Hepatocyte (in vitro differentiated cells): Measurements from ENCODE around the gene CELSR1. TPM values are rescaled to one million over a fixed set of nuclear protein-coding genes. Genes with fewer than 3 reads are reported as not detected.

ENCODE experiments used
- DNase-seq: peaks from one replicate; pipeline ENCODE4 v3.0.0-alpha.2; 2016; ENCODE audit warnings: low spot score
- H2AFZ ChIP-seq: fragments of 200-600 bp; sonication (generic); 2 replicates; pipeline ENCODE4 v1.6.0; 2016; ENCODE audit warnings: antibody characterized with exemption, mild to moderate bottlenecking
- H3K27ac ChIP-seq: fragments of 200-600 bp; sonication (generic); 2 replicates; pipeline ENCODE4 v1.5.1; 2016; ENCODE audit warnings: mild to moderate bottlenecking
- H3K27me3 ChIP-seq: fragments of 200-600 bp; sonication (generic); 2 replicates; pipeline ENCODE4 v1.6.1; 2016
- H3K36me3 ChIP-seq: fragments of 200-600 bp; sonication (generic); replicated peaks from 2 replicates; pipeline ENCODE4 v1.5.1; 2016; ENCODE audit warnings: low read depth; ENCODE audit not compliant: insufficient read depth
- H3K4me1 ChIP-seq: fragments of 200-600 bp; sonication (generic); 2 replicates; pipeline ENCODE4 v1.5.1; 2016; ENCODE audit warnings: mild to moderate bottlenecking, moderate library complexity; ENCODE audit not compliant: insufficient read depth
- H3K4me2 ChIP-seq: fragments of 200-600 bp; sonication (generic); 2 replicates; pipeline ENCODE4 v1.6.0; 2016
- H3K4me3 ChIP-seq: fragments of 200-600 bp; sonication (generic); 2 replicates; pipeline ENCODE4 v1.5.1; 2016; ENCODE audit warnings: mild to moderate bottlenecking
- H3K79me2 ChIP-seq: fragments of 200-600 bp; sonication (generic); 2 replicates; pipeline ENCODE4 v1.6.0; 2017; ENCODE audit warnings: mild to moderate bottlenecking
- H3K9me2 ChIP-seq: fragments of 200-600 bp; sonication (generic); replicated peaks from 2 replicates; pipeline ENCODE4 v1.6.0; 2017; ENCODE audit warnings: mild to moderate bottlenecking; ENCODE audit not compliant: insufficient read depth
- H3K9me3 ChIP-seq: fragments of 200-600 bp; sonication (generic); 2 replicates; pipeline ENCODE4 v1.5.1; 2016; ENCODE audit warnings: low read depth, mild to moderate bottlenecking
- H4K20me1 ChIP-seq: fragments of 200-600 bp; sonication (generic); 2 replicates; pipeline ENCODE4 v1.6.0; 2016; ENCODE audit warnings: mild to moderate bottlenecking; ENCODE audit not compliant: insufficient read depth, poor library complexity, severe bottlenecking
- CTCF ChIP-seq: fragments of 200-600 bp; sonication (generic); IDR thresholded peaks from 2 replicates; pipeline ENCODE4 v1.5.1; 2016; ENCODE audit warnings: antibody characterized with exemption, mild to moderate bottlenecking; ENCODE audit not compliant: poor library complexity
- EZH2 ChIP-seq: fragments of 200-600 bp; sonication (generic); IDR thresholded peaks from 2 replicates; pipeline ENCODE4 v1.6.1; 2016; ENCODE audit warnings: antibody characterized with exemption, mild to moderate bottlenecking, borderline replicate concordance
- EZH2phosphoT487 ChIP-seq: fragments of 200-600 bp; sonication (generic); IDR thresholded peaks from one replicate; pipeline ENCODE4 v1.6.1; 2018; ENCODE audit warnings: antibody characterized with exemption, mild to moderate bottlenecking, low read depth, moderate library complexity; ENCODE audit not compliant: unreplicated experiment, severe bottlenecking
- WGBS: methylation state at CpG from one replicate; pipeline ENCODE4 v1.1.6; 2016; ENCODE audit warnings: low lambda C conversion rate; ENCODE audit errors: missing lambda C conversion rate; 5-methylcytosine and 5-hydroxymethylcytosine counted together
- polyA plus RNA-seq: library from polyadenylated mRNA; unstranded; fragments of >200 nt; fragmentation: Nextera tagmentation; extraction: Ambion mirVana; gene quantifications from 2 replicates; pipeline ENCODE4 v1.2.1, GENCODE V29; 2016
- total RNA-seq: library from RNA; depleted of rRNA; stranded (reverse); fragments of >200 nt; gene quantifications from 2 replicates; pipeline ENCODE4 v1.2.3, GENCODE V29; 2014

The CELSR1 gene
- total and polyA plus RNA-seq, 2 experiments from 2014 or later, result 3.0 to 8.7 TPM

GRCh38 chr22:46372686-46373085 lies 164.7 kb downstream of the CELSR1 start:
- no peak for DNase-seq
- H3K27me3 ChIP-seq, result no peaks in the 10 kb centered on the region
- no peak overlapping the region for H3K27ac ChIP-seq
- H3K9me2 ChIP-seq, result no peaks in the 10 kb centered on the region
- no peak overlapping the region for H3K4me2 ChIP-seq
- no peak for TF ChIP-seq CTCF
- peaks cover 4% of the 10 kb centered on the region for H3K4me1 ChIP-seq
- no peak overlapping the region for H2AFZ ChIP-seq
- H3K79me2 ChIP-seq, result no peaks in the 10 kb centered on the region
- no peaks in the 10 kb centered on the region for H3K36me3 ChIP-seq
- H3K4me3 ChIP-seq, result no peak overlapping the region
- WGBS, result 99% methylated on average over 18 of the region's 18 CpGs
- peaks cover 5% of the 10 kb centered on the region for H3K9me3 ChIP-seq
- H4K20me1 ChIP-seq, result no peaks in the 10 kb centered on the region

GRCh38 chr22:46371623-46372226 lies 165.7 kb downstream of the CELSR1 start:
- no peaks in the 10 kb centered on the region for H3K4me1 ChIP-seq
- H3K79me2 ChIP-seq, result no peaks in the 10 kb centered on the region

GRCh38 chr22:46370584-46371291 lies 166.7 kb downstream of the CELSR1 start:
- Histone ChIP-seq H3K27ac (peak overlapping the region; percentile 85), H2AFZ (no peak overlapping the region), H3K4me1 (no peaks in the 10 kb centered on the region), H3K9me3 (peaks cover 3% of the 10 kb centered on the region), H3K79me2 (no peaks in the 10 kb centered on the region), H3K9me2 (no peaks in the 10 kb centered on the region), H3K4me2 (peak overlapping the region; percentile 54), H3K27me3 (no peaks in the 10 kb centered on the region), H3K36me3 (no peaks in the 10 kb centered on the region), H3K4me3 (no peak overlapping the region), H4K20me1 (no peaks in the 10 kb centered on the region)
- TF ChIP-seq CTCF, result no peak
- TF ChIP-seq EZH2, result no peak
- TF ChIP-seq EZH2phosphoT487, result no peak
- 54% methylated on average over 15 of the region's 15 CpGs for WGBS
- DNase-seq, result peak; percentile 53

More at GRCh38 chr22:46371623-46372226, 165.7 kb downstream of the CELSR1 start:
- WGBS, result 95% methylated on average over 2 of the region's 2 CpGs
- Histone ChIP-seq H3K36me3 (no peaks in the 10 kb centered on the region), H3K4me2 (no peak overlapping the region), H3K27me3 (no peaks in the 10 kb centered on the region), H2AFZ (no peak overlapping the region), H3K27ac (no peak overlapping the region), H3K9me2 (no peaks in the 10 kb centered on the region), H3K9me3 (peaks cover 5% of the 10 kb centered on the region), H4K20me1 (no peaks in the 10 kb centered on the region), H3K4me3 (no peak overlapping the region)
- no peak for DNase-seq
- no peak for TF ChIP-seq CTCF
